Raji (cell line): ENCODE data around the gene DNAJC5.

Experiments
- POLR2A ChIP-seq: IDR thresholded peaks from 2 replicates; pipeline ENCODE4 v1.6.1; 2011; ENCODE audit warnings: low read depth, low read length, control low read depth; ENCODE audit not compliant: insufficient read depth

The DNAJC5 gene

GRCh38 chr20:63947638-63948456 is 52.9 kb downstream of the DNAJC5 start:
- TF ChIP-seq POLR2A: no peak

- TF ChIP-seq POLR2A: no peak
These were observed 55.9 kb downstream of the DNAJC5 start for GRCh38 chr20:63950701-63951397.

DNA sequence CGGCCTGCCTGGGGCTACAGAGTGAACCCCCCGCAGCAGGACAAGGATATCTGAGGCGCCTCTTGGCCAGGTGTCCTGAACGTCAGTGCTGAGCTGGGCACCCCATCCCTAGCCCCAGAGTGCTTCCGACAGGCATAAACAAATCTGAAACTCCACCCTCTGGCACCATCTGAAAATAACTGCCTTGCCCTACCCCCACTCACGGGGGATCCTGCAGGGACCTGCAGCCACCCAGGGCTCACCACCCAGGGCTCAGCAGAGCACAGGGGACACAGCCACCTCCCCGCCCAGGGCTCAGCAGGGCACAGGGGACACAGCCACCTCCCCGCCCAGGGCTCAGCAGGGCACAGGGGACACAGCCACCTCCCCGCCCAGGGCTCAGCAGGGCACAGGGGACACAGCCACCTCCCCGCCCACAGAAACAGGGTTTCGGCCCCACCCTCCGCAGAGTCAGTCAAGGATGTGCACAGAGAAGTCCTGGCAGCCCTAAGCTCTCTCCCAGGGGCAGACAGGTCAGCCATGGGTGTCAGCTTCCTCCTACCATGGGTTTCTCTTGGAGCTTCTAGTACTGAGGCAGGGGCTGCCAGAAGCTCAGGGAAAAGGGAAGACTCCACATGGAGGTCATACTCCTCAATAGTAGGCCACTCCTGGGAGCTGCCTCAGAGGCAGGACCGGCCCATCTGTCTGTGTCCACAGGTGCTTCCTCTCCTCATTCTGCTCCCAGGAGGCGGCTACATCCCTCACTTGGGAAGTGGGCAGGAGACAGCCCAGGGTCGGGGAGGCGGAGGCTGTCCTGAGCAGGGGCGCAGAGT is 56.7 kb downstream of the DNAJC5 start:
- no peak for TF ChIP-seq POLR2A

DNA sequence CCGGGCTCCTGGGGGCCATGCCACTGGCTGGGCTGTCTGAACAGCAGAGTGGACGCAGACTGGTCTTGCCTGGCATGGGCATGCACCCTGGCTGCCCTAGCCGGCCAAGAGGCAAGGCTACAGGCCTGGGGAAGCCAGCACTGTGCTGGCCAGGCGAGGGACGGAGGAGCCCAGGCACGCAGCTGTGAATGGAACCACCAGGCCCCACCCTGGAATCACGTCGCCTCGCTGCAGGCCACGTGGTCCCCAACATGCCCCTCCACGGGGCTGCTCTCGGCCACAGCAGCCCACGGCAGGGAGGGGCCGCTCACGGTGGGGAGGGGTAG is 57.2 kb downstream of the DNAJC5 start:
- TF ChIP-seq POLR2A: no peak

- no peak for TF ChIP-seq POLR2A
These were observed 57.8 kb downstream of the DNAJC5 start for GRCh38 chr20:63952769-63953168.

DNA sequence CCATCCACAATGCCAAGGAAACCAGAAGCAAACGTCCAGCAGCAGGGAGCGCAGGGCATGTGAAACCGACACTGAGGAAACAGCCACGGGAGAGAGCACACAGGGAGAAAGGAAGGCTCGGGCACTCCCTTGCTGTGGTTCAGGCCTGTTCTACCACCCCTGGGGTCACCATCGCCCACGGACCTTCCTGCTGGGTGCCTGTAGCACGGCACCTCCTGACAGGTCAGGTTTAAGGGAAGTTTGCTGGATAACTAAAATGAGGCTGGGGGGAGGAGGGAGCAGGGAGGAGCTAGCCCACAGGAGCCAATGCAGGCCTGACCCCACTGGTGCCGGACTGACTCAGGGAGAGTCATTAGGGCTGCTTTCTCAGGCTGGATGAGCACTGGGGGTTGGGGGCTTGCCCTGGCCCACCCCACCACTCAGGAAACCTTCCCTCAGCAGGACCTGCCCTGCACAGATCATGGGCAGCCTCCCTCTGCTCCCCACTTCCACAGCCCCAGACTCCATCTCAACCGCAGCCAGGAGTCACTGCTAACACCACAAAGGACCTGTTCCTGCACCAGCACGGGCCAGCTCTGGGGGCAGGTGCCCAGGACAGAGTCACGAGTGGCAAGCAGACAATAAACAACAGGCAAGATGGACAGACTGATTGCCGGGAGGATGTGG is 59.0 kb downstream of the DNAJC5 start:
- TF ChIP-seq POLR2A: no peak

GRCh38 chr20:63955281-63955826 is 60.4 kb downstream of the DNAJC5 start:
- no peak for TF ChIP-seq POLR2A

DNA sequence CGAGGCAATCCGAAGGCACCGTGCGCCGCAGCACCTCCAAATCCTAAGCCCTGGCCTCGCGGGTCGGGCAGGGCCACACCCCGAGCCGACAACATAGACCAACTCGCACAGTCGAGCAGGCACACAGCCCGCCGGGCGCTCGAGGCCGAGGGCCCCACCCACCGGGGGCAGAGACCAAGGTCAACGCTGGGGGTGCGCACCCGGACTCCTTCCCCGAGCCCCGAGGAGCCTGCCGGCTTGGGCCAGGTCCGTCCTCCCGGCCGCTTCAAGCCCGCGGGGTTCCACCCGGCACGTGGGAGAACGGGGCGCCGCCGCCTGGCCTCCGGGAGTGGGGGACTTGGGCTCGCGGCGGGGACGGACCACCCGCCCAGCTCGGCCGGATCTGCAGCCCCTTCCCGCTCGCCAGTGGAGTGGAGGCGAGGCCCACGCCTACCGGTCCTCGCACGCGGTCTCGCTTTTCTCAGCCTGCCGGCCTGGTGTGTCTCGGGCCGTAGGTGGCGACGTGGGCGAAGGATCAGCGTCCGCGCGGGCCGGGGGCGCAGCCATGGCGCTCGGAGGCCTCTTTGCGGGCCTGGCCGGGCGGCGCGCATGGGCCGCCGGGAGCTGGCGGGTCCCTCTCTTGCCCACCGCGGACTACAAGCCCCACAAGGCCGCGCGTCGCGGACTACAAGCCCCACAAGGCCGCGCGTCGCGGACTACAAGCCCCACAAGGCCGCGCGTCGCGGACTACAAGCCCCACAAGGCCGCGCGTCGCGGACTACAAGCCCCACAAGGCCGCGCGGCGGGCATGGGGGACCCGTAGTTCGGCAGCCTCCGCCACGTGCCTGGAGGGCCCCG is 61.1 kb downstream of the DNAJC5 start, which contains the start of gene UCKL1:
UCKL1 (minus strand) TSS at position 590 of the 837 bp plus-strand sequence; CDS start at position 546, 44 bp downstream.
- peak; percentile 88 for TF ChIP-seq POLR2A

GRCh38 chr20:63956664-63957003 is 61.7 kb downstream of the DNAJC5 start:
- no peak for TF ChIP-seq POLR2A

DNA sequence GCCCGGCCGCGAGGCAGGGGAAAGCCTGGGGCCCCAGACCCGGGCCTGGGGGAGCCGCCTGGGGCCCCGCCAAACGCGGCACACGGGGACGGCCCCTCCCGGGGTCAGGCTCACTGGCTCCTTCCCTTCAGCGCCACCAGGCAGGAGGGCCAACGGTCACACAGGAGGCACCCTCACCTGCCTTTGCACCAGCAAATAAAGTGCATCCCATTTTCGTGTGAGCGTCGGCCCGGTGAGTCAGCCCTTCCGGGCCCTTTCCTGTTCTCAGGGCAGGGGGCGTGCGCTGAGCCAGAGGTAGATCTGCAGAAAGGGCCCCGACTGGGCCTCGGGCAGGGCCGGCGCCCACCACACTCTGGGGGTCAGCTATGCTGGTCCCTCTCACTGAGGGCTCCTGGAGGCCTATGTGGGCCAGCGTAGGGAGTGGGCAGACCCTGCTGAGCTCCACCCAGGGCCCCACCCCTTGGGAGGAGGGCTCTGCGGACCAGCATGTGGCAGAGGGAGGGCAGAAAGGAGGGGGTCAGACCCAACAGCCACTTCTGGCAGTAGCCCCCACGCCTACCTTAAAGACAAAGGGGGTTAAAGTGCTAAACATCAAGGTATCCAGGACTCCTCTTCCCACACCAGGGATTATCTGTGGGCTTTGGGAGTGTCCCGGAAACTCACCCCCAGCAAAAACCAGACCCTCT is 62.2 kb downstream of the DNAJC5 start:
- TF ChIP-seq POLR2A: peak; percentile 80

GRCh38 chr20:63957690-63958441 is 62.9 kb downstream of the DNAJC5 start:
- no peak for TF ChIP-seq POLR2A

DNA sequence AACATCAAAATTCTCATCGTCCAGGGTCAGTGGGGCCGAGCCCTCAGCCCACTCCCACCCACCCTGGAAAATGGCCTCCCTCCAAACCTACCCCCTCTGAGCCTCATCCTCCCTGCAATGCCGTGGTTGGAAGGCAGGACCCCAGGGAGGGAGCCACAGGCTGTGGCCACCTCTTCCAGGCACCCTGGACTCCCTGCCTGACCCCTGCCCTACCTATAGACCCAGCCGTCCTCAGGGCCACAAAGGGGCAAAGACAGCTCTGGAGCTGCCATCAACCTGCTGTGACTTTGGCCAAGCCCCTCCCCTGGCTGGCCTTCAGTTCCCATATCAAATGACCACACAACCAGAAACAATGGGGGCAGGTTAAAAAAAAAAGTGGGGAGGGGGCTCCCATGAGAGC is 63.5 kb downstream of the DNAJC5 start:
- TF ChIP-seq POLR2A: no peak
